ENCODE results near the gene PRMT1.

The PRMT1 gene

DNA sequence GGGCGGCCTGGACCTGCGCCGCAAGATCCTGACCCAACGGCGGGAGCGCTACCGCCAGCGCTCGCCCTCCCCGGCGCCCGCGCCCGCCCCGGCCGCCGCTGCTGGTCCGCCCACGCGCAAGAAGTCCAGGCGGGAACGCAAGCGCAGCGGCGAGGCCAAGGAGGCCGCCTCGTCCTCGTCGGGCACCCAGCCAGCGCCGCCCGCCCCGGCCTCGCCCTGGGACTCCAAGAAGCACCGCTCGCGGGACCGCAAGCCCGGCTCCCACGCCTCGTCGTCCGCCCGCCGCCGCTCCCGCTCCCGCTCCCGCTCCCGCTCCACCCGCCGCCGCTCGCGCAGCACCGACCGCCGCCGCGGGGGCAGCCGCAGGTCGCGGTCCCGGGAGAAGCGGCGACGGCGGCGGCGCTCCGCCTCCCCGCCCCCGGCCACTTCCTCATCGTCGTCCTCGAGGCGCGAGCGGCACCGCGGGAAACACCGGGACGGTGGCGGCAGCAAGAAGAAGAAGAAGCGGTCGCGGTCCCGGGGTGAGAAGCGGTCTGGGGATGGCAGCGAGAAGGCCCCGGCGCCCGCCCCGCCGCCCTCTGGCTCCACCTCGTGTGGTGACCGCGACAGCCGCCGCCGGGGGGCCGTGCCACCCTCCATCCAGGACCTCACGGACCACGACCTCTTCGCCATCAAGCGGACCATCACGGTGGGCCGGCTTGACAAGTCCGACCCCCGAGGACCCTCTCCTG, 25.1 kb upstream of the PRMT1 start:
- ATAC-seq = no peak

DNA sequence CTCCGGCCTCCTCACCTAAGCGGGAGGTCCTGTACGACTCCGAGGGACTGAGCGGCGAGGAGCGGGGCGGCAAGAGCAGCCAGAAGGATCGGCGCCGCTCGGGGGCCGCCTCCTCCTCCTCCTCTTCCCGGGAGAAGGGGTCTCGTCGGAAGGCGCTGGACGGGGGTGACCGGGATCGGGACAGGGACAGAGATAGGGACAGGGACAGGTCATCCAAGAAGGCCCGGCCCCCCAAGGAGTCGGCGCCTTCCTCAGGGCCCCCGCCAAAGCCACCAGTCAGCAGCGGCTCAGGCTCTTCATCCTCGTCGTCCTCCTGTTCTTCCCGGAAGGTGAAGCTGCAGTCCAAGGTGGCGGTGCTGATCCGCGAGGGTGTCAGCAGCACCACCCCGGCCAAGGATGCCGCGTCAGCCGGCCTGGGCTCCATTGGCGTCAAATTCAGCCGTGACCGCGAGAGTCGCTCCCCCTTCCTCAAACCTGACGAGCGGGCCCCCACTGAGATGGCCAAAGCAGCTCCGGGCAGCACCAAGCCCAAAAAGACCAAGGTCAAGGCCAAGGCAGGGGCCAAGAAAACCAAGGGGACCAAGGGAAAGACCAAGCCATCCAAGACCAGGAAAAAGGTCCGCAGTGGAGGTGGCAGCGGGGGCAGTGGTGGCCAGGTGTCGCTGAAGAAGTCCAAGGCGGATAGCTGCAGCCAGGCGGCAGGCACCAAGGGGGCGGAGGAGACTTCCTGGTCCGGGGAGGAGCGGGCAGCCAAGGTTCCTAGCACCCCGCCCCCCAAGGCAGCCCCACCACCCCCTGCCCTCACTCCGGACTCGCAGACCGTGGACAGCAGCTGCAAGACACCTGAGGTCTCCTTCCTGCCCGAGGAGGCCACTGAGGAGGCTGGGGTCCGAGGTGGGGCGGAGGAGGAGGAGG, 24.3 kb upstream of the PRMT1 start:
- ATAC-seq = no peak

DNA sequence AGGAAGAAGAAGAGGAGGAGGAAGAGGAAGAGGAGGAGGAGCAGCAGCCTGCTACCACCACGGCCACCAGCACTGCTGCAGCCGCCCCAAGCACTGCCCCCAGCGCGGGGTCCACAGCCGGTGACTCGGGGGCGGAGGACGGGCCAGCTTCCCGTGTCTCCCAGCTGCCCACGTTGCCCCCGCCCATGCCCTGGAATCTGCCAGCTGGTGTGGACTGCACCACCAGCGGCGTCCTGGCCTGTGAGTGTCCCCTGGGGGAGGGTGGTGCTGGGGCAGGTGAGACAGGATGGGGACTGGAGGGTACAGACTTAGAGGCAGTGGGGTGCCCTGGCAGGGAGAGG, 23.6 kb upstream of the PRMT1 start:
- ATAC-seq = no peak

DNA sequence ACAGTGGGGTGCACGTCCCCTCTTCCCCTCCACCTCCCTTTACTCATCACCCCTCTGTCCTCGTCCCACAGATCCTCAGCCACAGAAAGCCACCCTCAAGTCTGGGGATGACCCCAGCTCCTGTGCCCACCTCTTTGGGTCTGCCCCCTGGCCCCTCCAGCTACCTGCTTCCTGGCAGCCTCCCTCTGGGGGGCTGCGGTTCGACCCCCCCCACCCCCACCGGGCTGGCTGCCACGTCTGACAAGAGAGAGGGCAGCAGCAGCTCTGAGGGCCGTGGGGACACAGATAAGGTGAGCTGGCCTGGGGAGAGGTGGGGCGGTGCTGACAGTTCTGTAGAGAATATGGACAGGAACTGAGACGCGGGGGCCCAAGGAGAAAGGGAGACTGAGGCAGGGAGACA, 22.5 kb upstream of the PRMT1 start:
- no peak for ATAC-seq

DNA sequence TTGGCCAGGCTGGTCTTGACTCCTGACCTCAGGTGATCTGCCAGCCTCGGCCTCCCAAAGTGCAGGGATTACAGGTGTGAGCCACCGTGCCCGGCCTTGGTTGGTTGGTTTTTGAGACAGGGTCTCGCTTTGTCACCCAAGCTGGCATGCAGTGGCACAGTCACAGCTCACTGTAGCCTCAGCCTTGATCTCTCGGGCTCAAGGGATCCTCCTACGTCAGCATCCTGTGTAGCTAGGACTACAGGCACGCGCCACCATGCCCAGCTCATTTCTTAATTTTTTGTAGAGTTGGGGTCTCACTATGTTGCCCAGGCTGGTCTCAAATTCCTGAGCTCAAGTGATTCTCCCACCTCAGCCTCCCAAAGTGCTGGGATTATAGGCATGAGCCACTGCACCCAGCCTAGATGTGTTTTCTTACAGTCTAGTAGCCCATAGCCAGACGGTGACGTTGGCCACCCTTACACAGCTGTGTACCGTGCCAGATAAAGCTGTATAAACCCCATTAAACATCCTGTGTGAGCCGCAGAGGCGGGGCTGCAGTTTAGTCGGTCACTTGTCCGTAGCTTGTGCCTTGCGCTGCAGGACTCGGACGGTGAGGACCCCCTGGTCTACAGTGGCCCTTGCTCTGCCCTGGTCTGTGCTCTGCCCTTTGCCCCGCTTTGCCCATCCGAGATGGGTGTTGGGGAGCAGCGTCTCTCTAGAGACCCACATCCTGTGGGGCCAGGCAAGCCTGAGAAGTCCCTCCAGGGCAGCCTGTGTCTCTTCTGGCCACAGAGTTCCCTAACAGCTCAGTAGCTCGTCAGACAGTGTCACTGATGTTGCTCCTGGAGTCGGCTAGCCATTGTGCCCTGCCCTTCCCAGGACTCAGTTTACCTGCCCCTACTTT, 21.3 kb upstream of the PRMT1 start:
- ATAC-seq = no peak

DNA sequence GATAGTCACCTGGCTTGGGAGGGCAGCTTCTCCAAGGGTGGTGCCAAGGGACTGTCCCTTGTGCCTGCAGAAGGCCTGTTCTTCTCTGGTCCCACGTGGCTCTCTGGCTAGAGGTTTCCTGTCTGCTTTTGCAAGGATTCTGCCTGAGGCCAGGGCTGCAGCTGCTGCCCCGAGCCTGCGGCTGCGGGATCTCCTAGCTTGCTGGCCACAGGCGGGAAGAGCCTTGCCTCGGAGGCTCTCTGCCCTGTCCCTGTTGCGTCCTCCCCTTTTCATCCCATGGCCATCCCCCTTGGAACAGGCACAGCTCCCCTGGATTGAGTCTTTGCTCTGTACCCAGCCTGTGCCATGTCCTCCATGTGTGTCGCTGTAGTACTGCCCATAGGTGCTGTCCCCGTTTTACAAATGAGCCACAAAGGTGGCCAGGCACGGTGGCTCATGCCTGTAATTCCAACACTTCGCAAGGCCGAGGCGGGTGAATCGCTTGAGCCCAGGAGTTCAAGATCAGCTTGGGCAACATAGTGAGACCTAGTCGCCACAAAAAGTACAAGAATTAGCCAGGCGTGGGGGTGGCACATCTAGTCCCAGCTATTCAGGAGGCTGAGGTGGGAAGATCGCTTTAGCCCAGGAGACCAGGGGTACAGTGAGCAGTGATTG, 20.5 kb upstream of the PRMT1 start:
- ATAC-seq = no peak

DNA sequence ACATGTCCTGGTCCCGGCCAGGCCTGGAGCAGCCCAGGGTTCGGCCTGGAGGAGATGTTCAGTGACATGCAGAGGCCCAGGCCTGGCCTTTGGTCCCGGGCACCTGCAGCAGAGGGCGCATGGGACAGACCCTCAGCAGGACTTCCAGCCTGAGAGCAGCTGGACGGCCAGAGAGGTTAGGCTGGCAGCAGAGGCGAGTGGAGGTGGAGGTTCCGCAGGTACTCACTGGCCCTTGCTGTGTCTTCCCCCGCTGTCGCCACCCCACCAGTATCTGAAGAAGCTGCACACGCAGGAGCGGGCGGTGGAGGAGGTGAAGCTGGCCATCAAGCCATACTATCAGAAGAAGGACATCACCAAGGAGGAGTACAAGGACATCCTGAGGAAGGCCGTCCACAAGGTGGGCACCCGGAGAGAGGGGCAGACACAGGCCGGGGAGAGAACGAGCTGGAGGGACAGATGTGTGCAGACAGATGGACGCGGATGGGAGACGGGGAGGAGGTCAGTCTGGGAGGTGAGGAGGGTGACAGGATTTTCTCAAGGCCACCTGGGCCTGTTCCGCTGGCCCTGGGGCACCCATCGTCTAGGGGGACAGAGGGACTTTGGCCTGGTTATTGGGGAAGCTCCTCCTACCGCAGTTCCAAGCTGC, 19.5 kb upstream of the PRMT1 start:
- no peak for ATAC-seq

DNA sequence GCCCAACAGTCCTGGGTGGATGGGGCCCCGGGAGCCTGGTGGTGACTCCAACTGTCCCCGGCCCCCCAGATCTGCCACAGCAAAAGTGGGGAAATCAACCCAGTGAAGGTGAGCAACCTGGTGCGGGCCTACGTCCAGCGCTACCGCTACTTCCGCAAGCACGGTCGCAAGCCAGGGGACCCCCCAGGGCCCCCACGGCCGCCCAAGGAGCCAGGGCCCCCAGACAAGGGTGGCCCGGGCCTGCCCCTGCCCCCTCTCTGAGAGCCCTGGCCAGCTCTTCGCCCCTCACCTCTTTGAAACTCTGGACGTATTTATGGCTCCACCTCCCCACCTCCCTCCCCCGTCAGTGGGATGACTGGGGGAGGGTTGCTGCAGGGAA, 18.9 kb upstream of the PRMT1 start:
- ATAC-seq = no peak

DNA sequence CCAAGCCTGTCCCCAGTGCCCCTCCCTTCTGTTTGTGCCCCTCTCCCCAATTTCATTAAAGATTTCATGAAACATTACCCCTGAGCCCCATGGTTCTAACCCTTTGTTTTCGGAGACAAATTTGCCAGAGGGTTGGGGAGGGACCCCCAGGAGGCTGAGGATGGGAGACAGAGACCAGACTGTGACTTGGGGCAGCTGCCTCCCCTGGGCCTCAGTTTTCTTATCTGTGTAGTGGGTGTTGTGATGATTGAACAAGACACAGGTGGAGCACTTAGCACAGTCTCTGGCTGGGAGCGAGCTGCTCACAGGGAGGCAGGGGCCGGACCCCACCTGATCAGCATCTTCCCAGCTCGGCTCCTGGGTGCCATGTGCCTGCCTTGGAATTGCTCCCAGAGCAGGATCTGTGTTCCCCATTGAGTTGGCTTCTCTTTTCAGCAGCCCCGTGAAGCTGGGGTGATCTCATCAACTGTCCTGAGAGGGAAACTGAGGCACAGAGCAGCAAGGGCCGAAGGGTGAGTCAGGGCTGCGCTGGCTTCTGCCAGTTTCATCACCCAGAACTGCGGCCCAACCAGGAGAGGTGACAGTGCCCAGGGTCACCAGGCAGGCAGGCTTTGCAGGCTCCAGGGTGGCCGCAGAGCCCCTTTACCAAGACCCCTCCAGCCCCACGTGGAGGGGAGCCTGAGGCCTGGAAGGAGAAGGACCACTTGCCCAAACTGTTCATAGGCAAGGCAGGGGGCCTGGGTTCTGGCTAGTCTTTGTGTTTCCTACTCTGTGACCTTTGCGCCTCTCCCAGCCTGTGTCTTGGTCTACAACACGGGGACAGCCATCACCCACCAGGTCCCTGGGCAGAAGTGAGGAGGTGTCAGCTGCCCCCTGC, 18.3 kb upstream of the PRMT1 start:
- no peak for ATAC-seq

DNA sequence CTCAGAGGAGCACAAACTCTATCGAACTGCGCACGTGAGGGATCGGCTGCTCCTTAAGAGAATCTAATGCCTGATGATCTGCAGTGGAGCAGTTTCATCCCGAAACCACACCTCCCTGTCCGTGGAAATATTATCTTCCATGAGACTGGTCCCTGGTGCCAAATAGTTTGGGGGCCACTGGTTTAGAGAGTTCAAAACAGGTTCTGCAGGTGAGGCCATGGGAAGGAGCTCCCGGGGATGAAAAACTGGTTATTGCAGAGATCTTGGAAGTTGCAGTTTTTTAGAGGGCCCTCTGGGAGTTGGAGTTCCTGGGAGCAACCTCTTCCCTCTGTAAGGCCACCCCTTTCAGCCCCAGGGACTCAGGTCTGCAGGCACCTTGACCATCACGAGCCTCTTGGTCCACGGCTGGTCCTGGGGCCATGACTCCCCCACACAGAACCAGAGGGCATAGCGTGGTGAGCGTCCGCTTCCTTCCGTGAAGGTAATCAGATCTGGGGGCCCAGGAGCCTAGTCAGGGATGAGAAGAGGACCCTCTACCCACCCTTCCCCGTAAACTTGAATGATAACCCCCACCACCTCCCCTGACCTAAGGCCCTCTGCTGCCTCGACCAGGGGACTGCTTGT, 16.6 kb upstream of the PRMT1 start:
- ATAC-seq = no peak

DNA sequence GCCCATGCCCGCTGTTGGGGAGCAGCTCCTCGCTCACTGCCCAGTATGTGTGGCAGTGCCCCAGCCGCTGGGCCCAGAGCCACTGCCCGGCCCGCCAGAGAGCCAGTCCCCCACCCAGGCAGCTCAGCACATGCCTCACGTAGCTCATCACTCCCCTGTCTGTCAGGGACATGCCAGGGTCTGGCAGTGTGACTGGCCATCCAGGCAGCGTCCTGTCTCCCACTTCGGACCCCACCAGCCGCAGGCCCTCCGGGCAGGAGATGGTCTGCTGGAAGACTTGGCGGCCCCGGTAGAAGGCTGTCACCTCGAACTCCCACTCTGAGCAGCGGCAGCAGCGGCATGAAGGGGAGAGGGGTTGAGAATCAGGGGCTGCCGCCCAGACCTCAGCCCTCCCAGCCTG, 15.1 kb upstream of the PRMT1 start:
- ATAC-seq = no peak

DNA sequence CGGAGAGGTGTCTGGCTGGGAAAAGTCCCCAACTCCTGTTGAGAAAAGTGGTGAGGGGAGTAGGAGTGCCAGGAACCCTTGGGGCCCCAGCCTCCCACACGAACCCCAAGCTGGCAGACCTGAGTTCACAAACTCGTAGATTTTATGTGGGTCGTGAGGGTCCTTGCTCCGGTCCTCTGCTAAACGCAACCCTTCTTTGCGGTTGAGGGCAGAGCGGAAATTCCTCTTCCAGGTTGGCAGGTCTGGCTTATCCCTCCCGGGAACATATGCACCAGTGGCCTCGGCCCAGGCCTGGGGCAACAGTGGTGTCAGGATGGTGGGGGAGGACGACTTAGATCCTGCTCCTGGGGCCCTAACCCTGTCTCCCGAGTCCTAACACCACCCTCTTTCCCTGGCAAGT, 13.8 kb upstream of the PRMT1 start:
- ATAC-seq = no peak

DNA sequence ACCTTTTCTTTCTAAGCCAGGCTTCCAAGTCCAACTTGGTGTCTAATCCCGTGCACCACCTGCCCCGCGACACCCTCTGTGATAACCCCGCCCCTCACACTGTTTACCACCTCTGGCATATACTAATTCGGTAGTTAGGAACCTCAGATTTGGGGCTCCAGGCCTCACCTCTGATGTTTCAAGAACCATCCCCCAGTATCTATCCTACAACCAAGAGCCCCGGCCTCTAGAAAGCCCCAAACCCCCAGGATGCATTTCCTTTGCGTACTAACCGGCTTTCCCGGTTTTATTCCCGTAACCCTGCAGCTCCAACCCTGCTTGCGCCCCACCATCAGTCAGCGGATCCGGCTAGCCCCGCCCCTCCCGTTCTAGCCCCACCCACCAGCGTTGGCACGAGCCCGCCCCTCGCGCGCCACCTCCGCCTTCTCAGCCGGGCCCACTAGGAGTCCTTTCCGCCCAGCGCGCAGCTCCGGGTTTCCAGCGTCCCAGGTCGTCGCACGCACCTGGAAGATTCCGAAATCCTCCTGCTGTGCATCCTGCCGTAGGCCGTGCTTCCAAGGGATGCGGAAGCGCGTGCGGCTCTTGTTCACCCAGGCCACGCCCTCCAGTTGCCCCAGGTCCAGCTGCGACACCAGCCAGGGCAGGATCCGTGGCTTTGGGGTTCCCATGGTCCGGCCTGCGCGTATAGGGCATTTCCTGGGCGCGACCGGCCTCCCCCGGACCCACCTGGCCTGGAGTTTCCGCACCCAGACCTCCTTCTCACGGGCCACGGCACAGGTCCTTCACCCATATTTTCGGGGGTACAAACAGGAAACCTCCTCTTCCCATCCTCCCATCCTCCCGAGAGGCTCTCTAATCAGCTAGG, 12.7 kb upstream of the PRMT1 start:
- ATAC-seq = peak; percentile 55 to 63

DNA sequence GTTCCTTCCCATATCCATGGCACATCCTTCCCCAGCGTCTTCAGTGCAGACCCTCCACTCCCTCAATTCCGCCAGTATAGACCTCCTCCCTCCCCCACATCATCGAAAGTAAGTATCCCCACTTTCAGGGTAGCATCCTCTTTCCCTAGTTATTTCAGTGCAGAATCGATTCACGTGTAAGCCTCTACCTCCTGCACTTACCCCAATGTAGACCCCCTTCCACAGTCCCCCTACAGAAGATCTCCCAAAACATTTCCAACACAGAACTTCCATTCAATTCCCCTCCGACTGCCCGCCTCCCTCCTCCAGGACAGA, 12.1 kb upstream of the PRMT1 start:
- no peak for ATAC-seq

DNA sequence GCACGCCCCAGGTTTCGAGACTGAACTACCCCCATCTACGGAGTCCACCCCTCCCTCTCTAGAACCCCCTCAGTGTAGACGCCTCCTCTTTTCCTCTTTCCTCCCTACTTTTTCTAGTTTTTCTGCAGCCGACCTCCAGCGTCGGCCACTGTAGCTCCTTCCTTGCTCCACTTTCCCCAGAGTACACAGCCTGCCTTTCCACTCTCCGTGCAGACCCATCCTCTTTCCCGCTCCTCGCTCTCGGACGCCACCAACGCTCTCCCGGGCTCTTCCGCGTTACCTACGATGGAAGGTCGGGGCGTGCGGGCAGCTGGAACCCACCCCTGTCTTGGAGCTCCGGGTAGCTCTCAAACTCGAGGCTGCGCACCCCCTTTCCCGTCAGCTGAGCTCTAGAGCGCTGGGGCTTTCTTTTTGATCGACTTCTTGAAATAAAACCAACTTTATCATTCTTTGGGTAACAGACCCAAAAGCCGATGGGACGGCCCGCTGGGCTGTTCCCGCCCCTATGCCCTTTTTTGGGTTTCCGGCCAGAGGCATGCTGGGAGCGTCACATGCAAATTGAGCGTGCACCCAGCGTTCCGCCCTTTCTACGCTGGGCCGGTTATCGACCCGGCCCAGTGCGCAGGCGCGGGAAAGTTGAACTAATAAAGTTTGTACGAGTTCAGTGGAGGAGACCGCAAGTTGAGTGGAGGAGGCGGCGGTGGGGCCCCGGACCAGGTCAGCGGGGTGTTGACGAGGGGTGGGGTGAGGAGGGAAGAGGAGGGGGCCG, 11.5 kb upstream of the PRMT1 start, which contains the start of the genes BCL2L12 and IRF3:
BCL2L12 (plus strand) TSS at position 583 of the 769 bp plus-strand sequence. CDS start 760 bp downstream, outside the sequence.
IRF3 (minus strand) TSS at position 507 of the 769 bp plus-strand sequence. CDS start 1,019 bp downstream, outside the sequence.
- ATAC-seq = peak; percentile 87 to 90

DNA sequence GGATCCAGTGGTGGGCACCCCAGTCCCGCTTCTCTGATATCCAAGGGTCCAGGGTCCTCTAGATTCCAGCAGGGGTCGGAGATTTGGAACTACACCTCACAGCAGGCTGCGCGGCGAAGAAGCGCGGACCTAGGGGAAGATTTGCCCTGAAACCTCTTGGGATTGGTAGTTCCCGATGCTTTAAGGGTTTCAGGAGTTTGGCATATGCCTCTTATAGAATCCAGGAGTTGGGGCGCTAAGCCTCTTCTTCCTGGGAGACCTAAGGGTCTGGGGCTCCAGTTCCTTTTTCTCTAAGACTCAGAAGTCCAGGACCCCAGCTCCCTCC, 11.0 kb upstream of the PRMT1 start:
- no peak for ATAC-seq

DNA sequence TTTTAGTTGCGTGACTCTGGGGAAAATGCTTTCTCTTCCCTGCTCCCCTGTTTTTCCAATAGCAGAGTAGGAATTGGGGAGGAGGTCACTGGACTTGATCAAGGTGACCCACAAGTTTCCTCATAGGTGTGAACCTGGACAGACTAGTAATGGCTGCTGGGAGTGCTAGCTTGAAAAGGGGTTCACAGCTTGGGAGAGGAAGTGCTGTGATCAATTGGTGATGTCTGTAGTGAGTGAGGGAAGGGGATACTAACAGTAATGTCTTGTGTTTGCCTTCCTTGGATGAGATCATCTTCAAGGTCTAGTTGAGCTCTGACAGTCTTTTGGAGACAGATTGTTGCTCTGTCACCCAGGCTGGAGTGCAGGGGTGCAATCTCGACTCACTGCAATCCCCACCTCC, 9.6 kb upstream of the PRMT1 start:
- no peak for ATAC-seq

DNA sequence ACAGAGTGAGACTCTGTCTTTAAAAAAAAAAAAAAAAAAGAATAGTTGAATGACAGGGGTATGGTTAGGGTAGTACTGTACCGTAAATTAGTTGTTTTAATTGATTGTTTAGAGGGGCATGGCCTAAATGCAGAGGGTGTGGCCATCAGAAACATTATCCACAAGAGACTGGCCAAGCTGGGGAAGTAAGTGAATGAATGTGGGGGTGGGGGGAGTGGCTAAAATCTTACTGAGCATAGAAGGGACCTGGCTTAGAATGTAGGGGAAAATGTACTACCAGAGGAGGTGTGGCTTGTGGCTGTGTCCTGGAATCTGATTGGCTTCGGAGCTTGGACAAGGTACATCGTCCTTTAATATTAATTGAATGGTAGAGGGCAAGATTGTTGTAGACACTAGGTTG, 7.6 kb upstream of the PRMT1 start:
- ATAC-seq = no peak

Data from activated CD4-positive, CD25-positive, alpha-beta regulatory T cell treated with anti-CD3 and anti-CD28 coated beads, Interleukin-2, amount 50 U/mL, for 24 hours (primary cell).